Right lung (tissue), 5 donors: ENCODE results near the gene POR. TPM values are rescaled to one million over a fixed set of nuclear protein-coding genes. Genes with fewer than 3 reads are reported as not detected.
A peak's percentile ranks its signal among the peaks of the same experiment; 100 is the strongest.
"Not testable (repeated sequence)": the region's sequence is repeated elsewhere in the genome, so short reads cannot be mapped to it uniquely, and the experiment has no call there.

Source experiments
- DNase-seq, 2 donors: peaks; one replicate each; pipeline ENCODE4 v3.0.0-alpha.2; 2013
- polyA plus RNA-seq, 5 donors: library from polyadenylated mRNA; unstranded; fragments of 120-200 nt; gene quantifications; one replicate each; pipeline versions ENCODE4 v1.2.1 to v1.2.3, GENCODE V29; 2013; ENCODE audit warnings: inconsistent platforms in 1 of 5, low replicate concordance in 1 of 5; ENCODE audit not compliant: insufficient read length in 5 of 5, insufficient read depth in 1 of 5

POR gene
- polyA plus RNA-seq, 5 donors: 40.9 to 62.8 (median 48.1) TPM

DNA sequence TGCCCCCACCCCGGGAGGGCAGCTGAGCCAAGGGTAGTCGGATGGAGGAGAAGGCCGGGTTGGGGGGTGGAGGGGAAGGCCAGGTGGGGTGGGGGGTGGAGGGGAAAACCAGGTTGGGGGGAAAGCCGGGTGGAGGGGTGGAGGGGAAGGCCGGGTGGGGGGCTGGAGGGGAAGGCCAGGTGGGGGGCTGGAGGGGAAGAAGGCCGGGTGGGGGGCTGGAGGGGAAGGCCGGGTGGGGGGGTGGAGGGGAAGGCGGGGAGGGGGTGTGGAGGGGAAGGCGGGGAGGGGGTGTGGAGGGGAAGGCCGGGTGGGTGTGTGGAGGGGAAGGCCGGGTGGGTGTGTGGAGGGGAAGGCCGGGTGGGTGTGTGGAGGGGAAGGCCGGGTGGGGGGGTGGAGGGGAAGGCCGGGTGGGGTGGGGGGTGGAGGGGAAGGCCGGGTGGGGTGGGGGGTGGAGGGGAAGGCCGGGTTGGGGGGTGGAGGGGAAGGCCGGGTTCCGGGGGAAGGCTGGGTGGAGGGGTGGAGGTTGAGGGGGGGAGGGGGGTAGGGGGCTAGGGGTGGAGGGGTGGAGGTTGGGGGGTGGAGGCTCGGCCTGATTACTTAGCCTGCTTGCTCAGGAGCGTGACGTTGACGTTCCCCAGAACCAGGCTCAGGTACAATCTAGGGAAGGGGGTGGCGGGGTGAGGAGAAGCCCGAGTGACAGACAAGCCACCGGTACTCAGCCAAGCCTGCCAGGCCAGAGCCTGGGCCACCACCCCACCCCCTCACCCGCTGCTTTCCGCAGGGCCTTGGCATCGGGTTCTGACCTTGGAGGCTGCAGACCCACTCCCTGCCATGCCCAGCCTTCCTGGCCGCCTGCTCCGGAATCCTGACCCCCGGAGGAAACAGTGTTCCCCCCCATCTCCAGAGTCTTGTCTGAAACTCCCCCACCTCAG is 73.9 kb downstream of the POR start:
- no peak for DNase-seq

DNA sequence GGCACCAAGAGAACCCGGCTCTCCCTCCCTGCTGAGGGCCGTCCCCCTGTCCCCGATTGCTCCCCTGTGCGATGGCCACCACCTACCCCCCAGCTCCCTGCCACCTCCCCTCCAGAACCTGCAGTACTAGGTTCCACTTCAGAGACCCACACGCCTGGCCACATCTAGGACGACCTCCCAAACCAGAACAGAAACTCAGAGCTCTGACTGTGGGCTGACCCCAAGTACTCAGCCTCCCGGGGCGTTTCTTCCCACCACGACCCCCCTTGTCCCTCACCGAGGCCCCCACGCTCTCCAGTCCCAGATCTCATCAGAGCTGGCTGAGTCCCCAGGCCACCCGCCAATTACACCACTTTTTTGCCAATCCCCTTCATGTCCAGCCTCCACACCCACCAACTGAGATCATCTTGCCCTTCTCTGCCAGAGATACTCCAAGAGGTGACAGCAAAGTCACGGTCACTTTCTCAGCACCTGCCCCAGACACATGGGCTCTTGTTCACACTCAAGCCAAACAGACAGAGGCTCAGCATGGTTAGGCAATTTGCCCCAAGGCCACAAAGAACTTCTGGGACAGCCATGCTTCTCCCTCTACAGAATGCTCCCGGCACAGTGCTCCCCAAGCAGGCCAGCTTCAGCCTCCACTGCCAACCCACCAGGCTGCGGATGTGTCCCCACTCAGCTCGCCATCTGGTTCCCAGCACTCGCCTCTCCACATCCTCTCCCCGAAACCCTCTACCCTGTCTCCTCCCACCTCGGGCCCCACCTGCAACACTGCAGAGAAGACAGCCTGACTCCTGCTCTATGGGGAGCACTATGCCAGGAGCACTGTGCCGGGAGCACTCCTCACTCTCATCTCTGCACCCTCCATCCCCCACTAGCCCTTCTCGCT is 74.8 kb downstream of the POR start:
- DNase-seq: peak in 1 of 2 donors; percentile 29

DNA sequence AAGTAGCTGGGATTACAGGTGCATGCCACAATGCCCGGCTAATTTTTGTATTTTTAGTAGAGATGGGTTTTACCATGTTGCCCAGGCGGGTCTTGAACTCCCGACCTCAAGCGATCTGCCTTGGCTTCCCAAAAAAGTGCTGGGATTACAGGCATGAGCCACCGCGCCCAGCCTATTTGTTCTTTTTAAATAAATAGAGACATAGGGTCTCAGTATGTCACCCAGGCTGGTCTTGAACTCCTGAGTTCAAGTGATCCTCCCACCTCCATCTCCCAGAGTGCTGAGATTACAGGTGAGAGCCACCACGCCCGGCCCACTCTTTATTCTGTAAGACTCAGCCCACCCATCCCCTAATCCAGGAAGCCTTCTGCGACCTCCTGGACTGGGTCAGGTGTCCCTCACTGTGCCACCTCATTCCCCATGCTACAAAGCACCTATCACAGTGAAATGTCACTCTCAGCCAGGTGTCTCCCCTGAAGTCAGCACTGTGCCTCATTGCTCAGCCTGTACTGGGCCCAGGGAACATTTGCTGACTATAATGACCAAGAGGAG is 76.7 kb downstream of the POR start:
- DNase-seq: no peak

DNA sequence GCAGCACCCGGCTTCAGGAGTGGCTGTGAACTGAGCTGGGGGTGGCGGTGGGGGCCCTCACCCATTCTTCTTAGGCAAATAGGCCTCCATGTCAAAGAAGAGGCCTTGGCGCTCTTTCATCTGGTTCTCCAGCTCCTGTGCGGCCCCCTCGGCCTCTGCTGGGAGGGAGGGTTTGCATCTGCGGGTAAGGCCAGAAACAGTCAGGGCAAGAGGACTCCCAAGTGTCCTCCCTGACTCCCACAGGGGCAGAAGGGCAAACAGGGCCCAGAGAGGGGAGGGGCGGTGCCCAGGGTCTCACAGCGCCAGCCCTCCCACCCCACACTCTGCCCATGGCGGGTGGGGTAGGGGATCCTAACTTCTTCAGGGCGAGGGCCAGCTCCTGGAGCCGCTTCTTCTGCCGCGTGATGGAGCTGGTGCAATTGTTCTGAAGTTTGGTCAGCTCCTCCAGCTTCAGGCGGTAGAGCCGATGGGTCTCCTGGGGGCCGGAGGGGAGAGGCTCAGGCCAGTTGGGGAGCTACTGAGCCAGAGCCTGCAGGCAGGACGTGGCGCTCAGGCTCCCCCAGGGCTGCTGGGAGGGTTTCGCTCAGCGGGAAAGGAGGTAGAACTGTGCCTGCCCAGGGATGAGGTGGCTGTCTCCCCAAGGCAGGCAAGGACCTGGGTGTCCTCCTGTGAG is 77.3 kb downstream of the POR start:
- DNase-seq: no peak

DNA sequence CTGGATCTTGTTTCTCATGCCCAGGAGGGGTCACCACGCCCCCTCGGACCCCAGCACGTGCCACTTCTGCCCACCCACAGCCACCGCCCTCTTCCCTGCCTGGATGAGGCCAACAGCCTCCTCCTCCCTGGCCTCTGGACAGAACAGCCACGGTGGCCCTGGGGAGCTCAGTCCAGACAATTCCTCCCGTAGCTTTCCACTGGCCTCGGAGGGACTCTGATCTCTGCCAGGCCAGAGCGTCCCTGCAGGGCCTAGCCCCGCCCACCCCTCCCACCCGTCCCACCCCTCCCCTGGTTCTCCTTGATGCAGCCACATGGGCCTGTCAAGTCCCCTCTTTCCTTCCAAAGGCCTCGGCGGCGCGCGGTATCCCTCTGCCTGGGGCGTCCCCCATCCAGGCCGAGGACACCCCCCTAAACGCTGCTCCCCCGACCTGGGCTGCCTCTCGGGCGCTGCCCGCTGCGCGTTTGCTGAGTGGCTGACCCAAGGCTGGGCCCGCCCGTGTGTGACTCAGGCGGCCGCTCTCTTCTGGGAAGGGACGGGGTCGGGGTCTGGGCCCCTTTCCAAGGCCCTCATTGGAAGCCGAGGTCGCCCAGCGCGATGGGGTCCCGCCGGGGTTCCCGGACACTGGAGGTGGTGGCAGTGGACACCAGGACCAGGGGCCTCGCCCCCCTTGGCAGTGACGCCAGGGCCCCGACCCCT is 78.9 kb downstream of the POR start:
- DNase-seq: peak; percentile 39 to 49

DNA sequence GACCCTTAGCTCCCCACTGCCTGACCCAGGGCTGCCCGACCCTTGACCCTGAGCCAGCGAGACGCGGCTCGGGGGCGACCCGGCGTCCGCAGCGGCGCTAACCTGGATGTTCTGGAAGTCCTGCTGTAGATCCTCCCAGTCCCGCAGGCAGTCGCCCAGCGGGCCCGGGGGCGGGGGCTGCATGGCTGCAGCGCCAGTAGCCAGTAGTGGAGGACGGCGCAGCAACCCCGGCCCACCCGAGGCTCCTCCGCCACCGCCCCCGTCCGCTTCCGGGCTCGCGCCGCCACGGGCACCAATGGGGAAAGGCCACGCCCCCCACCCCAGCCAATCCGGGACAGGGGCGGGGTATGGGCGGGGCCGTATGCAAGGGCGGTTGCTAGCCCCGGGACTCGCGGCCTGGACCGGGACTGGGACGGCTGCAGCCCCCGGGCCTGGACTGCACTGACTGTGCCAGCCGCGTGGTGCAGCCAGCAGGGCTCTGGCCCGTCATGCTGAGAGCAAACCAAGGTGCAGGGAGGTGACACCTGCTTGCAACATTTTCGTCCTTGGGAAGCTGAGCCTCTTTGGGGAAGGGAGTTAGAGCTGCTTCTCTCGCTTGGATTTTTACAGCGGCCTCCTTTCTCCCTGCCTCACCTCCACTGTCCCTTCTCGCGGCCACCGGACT is 79.6 kb downstream of the POR start, which contains the start of gene TMEM120A:
Gene TMEM120A (minus strand): TSS at position 208 of the 664 bp plus-strand sequence. CDS start 25 bp downstream, at position 183.
- DNase-seq: peak; percentile 90 to 91

DNA sequence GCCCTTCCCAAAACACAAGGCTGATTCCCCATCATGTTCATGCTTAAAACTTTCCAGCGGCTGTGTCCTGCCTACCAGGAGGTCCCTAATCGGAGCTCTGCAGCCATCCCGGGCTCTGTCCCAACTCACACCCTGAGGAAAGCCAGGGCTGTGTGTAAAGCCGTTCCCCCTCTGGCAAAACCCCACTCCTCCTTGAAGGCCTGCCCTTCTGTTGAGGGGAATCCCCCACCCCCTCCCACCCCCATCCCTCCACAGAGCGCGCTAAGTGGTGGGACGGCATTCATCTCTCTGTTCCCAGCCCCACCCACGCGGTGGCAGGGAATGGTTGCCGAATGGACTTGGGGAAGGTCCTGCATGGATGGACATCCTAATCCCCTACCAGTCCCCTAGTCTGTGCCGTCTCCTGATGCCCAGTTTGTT is 80.1 kb downstream of the POR start:
- DNase-seq: peak in 1 of 2 donors; percentile 17

DNA sequence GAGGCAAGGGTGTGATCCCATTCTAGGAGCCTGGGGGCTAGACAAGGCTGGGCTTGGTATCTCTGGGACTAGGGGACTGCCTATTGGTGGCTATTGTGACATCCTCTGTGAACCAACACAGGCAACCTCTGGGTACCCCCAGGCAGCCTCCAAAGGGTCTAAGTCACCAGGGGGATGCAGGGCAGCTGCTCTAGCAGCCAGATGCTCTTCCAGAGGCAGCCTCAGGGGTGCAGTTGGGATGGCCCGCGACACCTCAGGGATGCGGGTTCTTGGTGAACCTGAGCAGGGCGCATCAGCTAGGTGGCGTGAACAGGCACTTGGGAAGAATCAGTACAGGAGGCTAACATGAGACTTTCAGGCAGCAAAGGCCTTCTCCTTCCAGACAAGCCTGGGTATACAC is 81.0 kb downstream of the POR start:
- no peak for DNase-seq

DNA sequence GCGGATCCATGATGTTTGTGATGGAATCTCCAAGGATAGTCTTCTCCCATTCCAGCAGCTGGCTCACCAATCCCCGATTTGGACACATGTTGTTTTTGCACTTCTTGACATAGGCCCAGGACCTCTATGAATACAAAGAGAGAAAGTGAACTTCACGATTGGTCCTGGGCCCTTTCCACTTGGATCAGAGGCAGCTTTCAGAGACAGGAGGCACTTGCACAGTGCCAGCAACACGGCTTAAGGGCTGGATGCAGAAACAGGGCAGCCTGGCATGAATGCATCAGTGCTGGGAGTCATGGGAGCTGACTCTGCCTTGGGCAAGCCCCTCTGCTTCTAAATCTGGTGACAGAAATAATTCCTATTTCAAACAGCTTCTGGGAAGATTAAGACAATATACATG is 81.5 kb downstream of the POR start:
- DNase-seq: no peak

DNA sequence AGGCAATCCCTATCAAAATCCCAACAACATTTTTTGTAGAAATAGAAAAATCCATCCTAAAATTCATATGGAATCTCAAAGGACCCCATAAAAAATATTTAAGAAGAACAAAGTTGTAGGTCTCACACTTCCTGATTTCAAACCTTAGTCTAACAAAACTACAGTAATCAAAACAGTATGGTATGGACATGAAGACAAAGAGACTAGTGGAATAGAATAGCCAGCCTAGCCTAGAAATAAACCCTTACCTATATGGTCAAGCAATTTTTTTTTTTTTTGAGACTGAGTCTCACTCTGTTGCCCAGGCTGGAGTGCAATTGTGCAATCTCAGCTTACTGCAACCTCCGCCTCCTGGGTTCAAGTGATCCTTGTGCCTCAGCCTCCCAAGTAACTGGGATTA is 83.1 kb downstream of the POR start:
- DNase-seq: no peak

DNA sequence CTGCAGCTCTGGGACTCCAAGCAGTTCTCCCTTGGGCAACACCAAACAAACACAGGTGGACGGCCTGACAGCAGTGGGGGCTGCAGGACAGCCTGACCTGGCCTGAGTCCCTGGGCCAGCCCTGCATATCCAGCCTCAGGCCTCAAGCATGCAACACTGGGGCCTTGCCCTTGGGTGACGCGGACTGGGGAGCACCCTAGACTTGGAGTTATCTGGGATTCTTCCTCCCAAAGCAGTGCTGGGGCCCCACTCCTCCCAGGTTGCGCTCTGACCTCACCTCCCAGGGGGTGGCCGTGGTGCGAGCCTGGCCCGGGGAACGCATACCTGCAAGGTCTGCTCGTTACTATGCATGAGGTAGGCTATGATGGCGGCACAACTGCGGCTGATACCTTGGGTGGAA is 85.6 kb downstream of the POR start:
- no peak for DNase-seq

DNA sequence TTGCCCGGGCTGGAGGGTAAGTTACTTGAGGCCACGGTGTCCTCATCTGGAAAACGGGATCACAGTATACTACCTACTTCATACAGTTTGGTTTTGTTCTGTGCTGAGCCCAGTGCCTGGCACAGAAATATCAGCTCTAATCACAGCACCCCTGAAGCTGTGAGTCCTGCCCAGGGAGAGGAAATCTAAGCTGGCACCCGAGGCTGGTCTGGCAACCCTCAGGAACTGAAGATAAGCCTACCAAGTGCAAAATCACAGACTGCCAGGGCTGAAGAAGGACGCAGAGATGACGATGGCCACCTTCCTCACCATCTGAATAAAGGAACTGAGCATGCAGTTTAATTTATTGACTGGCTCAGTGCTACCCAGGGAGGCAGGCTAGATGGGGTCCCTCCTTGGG is 87.2 kb downstream of the POR start:
- no peak for DNase-seq

DNA sequence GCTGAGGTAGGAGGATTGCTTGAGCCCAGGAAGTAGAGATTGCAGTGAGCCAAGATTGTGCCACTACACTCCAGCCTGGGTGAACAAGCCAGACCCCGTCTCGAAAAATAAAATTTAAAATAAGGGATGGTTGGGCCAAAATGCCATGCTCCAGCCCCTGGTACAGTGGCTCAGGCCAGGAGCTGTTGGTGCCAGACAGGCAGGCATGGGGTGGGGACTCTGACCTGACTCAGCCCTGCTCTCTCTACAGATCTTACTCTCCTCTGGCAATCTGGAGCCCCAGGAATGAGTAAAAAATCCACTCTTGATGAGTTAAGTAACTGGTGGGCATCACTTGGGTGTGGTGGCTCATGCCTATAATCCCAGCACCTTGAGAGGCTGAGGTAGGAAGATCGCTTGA is 87.9 kb downstream of the POR start:
- no peak for DNase-seq

DNA sequence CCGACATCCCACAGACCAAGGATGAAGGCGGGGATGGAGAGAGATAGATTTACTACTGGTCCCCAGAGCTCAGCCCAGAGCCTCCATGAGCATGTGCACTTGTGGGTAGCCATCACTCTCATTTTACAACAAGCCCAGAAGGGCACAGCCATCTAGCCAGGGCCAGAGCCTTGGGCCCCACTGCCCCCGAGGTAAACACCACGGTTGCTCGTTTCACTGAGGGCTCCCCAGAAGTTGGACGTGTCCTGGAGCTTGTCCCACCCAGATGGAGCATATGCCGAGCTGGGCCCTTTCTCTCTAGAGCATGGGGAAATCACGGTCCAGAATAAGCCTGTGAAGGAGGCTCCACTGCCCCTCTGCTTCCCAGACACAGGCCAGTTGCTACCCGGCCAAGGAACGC is 88.4 kb downstream of the POR start:
- DNase-seq: no peak

DNA sequence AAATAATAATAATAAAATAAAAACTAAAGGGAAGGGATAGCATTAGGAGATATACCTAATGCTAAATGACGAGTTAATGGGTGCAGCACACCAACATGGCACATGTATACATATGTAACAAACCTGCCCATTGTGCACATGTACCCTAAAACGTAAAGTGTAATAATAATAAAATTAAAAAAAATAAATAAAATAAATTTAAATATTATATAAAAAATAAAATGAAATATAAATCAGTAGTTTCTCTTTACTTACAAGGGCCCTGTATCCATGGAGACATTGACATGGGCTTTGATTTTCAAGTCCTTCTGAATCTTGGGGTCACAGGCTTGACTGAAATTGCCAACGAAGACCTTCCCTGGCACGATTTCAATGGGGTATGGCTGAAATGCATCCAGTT is 90.0 kb downstream of the POR start:
- not testable (repeated sequence) for DNase-seq

DNA sequence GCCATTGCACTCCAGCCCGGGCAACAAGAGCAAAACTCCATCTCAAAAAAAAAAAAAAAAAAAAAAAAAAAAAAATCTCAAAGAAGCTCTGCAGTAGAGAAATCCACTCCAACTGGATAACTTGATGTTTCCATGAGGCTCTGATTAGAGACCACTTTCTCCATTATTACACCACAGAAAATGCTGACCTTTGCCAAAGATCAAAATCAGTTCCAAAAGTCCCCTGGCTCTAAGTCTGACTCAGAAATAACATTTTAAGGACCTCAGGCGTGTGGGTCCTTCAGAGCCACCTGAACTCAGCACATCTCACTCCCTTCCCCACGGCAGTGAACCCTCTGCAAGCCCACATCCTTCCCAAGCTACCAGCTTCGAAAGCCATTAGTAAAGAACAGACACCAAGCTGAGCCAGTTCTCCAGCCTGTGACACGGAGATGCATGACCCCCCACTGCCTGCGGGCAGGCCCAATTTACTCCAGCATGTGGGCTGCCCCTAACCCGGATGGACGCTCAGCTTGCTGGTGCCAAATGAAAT is 93.3 kb downstream of the POR start:
- no peak for DNase-seq

DNA sequence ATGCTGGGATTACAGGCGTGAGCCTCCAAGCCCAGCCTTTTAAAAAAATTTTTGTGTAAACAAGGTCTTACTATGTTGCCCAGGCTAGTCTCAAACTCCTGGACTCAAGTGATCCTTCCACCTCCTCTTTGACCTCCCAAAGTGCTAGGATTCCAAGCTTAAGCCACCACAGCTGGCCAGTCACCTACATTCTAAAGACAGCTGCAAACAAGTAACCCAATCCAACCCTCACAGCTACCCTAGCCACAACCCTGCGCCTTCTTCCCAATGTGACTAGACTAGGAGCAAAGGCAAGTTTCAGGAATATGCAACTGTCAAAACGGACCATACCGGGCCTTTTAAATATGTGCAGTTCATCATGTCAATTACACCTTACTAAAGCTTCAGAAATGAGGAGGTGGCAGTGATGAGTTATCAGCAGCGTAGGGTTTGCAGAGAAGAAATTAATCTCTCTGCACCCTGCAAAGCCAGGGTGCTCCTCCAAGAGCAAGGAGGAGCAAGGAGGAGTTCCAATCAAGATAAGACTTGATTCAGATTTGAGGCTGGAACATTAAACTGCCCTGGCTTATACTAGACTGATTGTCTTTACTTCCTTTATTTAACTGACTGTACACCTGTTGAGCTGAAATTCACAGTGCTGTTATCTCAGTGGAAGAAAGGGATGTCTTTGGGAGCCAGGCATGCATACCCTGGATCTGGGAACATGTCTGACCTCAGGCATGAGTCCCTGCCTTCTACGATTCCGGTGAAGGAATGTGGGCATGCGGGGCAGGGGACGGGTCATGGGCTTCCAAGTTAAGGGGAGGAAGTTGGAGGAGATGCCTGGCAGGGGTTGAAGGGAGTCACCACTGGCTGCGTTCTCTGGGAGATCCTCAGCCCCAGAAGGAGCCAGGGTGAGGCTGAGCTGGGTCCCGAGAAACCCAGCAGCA is 95.0 kb downstream of the POR start:
- no peak for DNase-seq

DNA sequence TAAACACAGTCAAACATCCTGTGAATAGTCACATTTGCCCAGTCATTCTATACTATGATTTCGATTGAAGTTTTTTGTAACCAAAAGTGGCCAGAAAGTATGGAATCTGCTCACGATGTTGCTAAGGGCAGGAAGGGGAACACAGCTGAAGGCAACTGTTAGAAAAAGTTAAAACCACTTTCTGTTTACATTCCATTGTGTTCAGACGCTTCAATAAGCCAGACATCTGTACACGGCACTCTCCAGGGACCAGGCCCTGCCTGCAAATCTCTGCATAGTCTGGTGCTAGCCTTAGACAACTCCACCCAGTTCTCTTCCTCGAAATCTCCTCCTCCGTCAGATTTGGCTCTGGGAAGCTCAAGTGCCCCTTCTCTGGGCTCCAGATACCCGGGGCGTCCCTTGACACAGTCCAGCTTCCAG is 96.5 kb downstream of the POR start:
- peak; percentile 36 to 42 for DNase-seq
